Stimulated activated CD4-positive, alpha-beta T cell treated with anti-CD3 and anti-CD28 coated beads, Interleukin-15, amount 100 ng/mL, for 48 hours (primary cell): ENCODE results near the gene C11orf42.

Experiments used
- DNase-seq, 2 donors: peaks; one replicate each; pipeline ENCODE4 v3.0.0-alpha.2; 2020; ENCODE audit warnings: low read depth in 2 of 2

Gene C11orf42, protein sequence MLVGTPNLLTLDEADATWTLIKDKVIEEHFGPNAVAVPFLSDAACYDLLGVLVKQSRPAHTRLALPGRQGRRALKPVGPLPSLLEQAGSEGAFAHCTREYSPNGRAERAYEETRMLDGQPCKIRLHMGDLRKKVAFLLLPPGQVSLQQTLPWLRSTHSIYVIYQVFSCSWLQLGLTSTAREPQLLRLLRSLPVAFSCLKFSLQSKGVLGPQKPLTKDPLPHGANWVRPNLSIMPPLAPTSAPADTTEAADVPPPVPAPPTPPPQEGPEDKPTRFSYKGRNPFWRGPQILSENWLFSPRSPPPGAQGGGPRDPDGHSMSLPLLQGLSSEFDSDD

DNA sequence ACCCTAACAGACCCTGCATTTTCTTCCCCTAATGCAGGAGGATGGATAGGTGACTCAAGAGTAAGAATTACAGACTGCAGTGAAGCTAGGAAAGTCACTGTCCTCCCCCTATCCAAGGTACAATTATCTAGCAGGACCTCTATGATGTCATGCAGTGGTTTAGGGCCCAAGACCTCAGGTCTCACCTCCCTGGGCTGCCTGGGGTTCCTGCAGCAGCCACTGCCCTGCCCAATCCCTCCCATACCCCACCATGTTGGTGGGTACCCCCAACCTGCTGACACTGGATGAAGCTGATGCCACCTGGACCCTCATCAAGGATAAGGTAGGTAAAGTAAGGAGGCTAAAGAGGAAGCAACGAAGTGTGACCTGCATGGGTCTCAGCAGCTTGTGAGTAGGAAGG is at the start of gene C11orf42:
Gene C11orf42, plus strand, starts transcription at position 192 of the 400 bp plus-strand sequence. Its CDS starts 59 bp downstream, at position 251.
- no peak for DNase-seq

DNA sequence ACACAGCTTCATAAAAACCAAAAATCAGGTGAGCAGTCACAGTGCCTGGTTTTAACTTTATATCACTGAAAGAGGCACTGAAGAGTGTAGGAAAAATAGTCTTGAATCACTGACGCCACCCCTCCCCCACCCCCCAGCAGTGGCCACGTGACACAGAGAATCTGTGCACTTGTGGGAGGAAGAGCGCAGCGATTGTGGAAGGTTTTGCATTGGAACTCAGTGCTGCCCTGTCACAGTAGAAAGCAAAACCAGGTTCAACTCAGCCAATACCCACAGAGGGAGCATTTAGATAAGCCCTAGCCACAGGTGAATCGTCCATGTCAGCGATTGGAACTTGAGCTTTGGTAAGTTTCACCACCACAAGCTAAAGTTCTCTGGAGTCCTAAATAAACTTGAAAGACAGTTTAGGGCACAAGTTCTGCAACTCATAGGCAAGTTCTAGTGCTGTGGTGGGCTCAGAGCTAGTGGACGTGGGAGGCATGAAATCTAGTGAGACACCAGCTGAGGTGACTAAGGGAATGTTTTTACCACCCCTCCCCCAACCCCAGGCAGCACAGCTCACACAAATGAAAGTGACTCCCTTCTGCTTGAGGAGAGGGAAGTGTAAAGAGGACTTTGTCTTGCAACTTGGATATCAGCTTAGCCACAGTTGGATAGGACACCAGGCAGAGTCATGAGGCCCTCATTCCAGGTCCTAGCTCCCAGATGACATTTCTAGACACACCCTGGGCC is 48.6 kb upstream of the C11orf42 start:
- DNase-seq: no peak

DNA sequence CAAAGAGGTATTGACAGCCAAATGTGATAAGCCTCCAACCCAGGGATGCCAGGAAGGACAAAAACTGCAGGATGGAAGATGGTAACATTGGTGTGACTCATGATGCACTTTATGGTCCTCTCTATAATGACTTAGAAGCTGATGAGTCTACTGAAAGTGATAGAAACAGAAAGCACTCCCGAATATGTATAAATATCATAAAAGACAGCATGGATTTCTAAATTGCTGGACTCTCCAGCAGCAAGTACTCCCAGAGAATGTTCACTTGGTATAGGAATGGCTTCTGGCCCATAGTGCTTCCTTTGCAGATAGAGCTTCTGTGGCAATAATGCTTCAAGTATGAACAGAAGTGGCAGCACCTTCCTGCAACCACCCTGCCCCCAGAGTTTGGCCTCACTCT is 35.1 kb upstream of the C11orf42 start, which contains the start of gene OR52B2:
Gene OR52B2, minus strand, starts transcription at position 101 of the 400 bp plus-strand sequence. Its CDS starts 0 bp downstream, at position 101.
- no peak for DNase-seq

DNA sequence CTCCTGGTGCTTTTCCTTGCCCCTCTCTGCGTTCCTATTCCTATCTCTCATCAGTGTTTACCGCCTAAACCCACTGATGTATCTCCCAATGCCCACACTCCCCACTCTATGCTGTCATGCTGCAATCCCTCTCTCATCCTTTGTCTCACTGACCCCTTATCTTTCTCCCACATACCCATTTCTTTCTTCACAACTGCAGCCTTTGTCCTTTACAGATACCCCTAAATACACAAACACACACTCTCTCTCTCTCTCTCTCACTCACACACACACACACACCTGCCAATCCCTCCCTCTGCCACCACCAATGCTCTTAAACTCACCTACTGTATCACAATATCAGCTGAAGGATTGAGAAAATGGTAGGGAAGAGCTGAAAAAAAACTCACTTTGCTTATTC is 29.9 kb upstream of the C11orf42 start:
- no peak for DNase-seq

DNA sequence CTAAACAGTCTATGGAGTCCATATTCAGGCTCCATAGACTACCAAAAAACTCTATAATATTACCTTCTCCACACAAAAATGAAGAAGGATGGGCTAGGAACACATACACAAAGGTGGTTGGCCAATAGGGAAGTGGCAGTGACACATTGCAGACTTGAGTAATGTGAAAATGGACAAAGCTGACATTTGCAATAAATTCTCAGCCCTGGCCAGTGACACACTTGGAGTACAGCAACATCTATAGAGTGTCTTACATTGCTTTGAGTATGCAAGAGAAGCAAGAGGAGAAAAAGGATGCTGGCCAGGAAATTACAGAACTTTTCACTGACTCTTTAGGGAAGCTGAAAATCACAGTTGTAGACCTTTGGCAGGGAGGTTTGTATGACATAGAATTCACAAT is 13.6 kb upstream of the C11orf42 start:
- no peak for DNase-seq

DNA sequence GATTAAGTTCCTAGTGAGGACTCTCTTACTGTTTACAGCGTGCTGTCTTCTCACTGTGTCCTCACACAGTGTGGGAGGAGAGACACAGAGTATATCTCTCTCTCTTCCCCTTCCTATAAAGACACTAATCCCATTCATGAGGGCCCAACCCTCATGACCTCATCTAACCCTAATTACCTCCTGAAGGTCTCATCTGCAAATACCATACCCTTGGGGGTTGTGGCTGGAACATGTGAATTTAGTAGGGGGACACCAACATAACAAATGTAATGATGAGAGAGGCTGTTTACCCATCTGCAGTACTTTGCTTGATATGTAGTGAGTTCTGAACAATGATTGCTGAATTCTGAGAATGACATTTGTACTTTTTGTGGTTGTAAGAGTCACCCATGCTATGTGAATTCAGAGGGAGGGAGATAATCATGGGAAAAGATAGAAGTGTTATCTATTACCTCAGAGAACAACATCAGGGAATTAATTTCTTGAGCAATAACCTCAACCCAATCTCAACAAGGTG is 11.2 kb upstream of the C11orf42 start:
- no peak for DNase-seq

DNA sequence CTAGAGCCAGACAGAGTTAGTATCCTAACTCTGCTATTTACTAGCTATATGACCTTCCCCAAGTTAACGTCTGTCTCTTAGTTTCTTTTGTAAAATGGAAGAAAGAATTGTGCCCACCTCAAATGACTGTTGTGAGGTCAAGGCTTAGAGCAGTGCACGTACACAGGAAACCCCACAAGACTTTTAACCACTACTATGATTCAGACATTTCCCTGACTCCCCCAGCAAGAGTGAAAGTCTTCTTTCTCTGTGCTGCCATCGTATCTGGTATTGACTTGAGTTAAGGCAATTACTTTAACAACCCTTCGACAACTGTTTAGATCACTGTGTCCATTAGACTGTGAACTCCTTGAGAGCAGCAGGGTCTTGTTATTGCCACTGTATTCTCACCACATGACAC is 9.0 kb upstream of the C11orf42 start:
- no peak for DNase-seq

DNA sequence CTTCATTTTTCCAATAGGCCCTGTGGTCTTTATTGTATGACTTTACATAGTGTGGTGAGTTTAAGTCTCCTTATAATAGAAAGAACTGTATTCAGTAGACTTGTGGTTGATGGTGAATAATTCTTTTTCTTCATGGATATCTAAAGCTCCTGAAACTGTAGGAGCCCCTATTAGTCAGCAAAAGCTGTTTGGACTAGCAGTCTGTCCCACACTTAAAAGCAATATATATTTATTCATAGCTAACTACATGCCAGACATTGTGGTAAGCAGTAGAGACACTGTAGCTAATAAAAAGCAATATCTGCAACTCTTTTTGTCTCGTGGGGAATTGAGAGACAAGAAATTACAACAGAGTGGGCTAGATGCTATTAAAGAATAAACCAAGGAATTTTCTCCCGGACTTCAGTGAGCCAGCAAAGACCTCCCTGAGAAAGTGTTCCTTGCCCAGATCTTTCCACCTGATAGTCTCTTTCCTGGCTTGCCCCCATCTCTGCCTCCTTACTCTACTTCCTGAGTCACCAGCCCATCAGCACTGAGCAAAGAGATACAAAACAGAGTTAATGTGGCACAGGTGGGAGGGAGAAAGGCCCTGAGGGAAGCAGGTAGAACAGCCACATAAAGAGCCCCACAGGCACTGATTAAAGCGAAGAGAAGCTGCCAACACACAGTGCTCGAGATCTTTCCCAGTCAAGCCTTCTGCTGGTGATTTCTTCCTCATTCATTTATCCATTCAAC is 7.7 kb upstream of the C11orf42 start:
- DNase-seq: no peak

DNA sequence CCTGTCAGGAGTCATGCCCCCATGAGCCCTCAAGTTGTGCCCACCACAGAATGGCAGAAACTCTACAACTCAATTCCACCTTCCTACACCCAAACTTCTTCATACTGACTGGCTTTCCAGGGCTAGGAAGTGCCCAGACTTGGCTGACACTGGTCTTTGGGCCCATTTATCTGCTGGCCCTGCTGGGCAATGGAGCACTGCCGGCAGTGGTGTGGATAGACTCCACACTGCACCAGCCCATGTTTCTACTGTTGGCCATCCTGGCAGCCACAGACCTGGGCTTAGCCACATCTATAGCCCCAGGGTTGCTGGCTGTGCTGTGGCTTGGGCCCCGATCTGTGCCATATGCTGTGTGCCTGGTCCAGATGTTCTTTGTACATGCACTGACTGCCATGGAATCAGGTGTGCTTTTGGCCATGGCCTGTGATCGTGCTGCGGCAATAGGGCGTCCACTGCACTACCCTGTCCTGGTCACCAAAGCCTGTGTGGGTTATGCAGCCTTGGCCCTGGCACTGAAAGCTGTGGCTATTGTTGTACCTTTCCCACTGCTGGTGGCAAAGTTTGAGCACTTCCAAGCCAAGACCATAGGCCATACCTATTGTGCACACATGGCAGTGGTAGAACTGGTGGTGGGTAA is 6.1 kb upstream of the C11orf42 start, which contains the start of gene OR52W1:
Gene OR52W1, plus strand, starts transcription at position 51 of the 637 bp plus-strand sequence. Its CDS starts 0 bp downstream, at position 51.
- DNase-seq: no peak

DNA sequence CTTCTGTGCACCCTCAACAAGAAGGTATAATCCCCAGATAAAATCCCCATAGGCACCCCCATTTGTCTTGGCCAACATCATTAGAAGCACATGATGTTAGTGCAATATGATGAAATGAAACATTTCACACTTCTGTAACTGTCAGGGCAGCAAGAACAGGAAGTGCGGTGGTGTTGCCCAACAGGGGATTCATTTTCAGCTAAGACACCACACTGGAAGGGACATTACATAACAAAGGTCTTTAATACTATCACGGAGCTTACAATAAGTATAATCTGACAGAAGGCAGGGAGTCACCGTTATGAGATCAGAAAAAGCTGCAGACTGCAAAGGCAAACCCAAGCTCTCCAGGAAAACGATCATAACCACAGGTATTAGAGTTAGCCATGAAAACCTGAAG is 4.4 kb upstream of the C11orf42 start:
- no peak for DNase-seq

DNA sequence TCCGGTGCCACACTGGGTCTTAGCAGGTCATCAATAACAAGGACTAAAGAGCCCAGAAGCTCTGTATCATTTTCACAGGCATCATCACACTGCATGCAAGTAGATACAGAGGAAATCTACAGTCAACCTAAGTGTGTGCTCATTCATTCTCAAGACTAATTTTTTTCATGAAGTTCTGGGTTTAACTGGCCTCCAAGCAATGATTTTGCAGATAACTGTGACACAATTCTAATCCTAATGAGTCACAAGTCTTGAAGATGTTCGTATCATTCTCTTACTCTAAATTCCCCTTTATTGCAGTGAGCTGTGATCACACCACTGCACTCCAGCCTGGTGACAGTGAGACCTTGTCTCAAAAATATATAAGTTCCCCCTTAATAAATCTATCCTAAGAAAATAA is 3.9 kb upstream of the C11orf42 start:
- DNase-seq: no peak

DNA sequence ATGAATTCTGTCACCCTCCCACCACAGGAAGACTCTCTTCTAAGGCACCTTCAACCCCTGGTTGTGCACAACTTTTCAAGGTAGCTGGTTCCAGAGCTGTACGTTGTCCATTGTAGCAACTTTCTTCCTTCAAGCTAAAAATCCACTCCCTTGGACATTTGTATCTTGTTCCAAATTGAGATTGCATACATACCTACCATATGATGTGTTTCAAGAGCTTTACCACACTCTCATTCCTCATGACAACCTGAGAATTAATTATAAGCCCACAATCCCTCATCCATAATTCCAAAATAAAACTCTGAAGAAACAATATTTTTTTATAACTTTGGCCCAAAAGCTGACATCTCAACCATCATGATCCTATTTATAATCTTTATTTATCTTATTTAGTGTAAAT is 3.3 kb upstream of the C11orf42 start:
- no peak for DNase-seq

DNA sequence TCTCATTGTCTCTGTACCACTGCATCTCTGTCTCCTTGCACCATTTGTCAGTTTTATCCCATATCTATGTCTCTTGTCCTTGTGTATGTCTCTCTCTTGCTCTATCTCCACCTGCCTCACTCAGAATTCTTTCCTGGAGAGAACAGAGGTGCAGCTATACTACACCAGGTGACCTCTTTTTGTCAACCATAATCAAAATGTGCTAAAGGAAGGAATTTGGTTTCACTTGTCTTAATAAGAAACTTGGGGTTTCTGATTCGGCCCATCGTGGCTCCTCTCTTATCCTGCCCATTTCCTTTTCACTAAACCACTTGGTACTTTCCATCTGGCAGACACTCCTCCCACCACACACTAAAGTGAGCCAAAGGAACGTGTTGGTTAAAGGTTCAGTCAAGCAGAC is 2.0 kb upstream of the C11orf42 start:
- no peak for DNase-seq

DNA sequence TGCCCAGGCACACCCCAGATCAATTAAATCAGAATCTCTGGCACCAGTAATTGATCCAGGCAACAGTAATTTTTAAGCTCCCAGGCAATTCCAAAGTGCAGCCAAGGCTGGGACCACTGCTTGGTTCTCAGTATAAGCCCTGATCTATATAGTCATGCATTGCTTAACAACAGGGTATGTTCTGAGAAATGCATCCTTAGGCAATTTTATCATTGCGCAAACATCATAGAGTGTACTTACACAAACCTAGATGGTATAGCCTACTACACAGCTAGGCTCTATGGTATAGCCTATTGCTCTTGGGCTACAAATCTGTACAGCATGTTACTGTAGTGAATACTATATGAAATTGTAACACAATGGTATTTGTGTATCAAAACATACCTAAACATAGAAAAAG is 651 bp upstream of the C11orf42 start:
- DNase-seq: no peak

DNA sequence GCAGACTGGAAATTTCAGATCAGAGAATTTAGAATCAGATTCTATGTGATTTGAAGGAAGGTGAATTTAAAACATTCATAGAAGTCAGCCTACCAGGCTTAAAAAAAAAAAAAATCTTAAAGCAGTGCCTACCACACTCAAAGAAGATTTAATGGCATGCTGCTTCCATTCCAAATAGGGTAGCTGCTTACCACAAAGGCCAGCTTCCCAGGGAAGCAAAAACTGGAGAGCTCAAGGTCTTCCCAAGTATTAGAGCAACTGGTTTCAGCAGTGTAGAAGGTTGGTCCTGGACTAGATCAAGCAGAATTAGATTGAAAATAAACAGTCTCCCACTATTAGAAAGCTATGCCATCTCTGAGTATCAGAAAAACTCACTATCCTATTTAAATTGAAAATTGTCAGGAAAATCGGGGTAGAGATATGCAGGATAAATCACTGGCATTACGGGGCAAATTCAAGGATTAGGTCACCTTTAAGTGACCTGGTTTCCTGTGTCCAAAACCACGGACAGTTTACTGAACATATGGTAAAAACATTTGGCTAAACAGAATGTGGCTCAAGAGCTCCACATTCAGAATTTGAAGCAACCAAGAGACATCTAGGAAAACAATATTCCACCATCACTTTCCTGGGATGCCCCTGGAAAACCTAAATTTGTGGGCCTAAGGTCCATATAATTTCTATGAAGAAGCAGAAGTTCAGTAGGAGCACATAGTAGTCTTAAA is 1.3 kb downstream of the C11orf42 start:
- no peak for DNase-seq

DNA sequence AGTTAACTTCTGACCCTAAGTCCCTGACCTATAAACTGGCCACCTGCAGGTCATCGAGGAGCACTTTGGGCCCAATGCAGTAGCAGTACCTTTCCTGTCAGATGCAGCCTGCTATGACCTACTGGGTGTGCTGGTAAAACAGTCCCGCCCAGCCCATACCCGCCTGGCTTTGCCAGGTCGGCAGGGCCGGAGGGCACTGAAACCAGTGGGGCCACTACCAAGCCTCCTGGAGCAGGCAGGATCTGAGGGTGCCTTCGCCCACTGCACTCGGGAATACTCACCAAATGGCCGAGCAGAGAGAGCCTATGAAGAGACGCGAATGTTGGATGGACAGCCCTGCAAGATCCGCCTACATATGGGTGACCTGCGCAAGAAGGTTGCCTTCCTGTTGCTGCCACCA is 4.4 kb downstream of the C11orf42 start:
- no peak for DNase-seq

DNA sequence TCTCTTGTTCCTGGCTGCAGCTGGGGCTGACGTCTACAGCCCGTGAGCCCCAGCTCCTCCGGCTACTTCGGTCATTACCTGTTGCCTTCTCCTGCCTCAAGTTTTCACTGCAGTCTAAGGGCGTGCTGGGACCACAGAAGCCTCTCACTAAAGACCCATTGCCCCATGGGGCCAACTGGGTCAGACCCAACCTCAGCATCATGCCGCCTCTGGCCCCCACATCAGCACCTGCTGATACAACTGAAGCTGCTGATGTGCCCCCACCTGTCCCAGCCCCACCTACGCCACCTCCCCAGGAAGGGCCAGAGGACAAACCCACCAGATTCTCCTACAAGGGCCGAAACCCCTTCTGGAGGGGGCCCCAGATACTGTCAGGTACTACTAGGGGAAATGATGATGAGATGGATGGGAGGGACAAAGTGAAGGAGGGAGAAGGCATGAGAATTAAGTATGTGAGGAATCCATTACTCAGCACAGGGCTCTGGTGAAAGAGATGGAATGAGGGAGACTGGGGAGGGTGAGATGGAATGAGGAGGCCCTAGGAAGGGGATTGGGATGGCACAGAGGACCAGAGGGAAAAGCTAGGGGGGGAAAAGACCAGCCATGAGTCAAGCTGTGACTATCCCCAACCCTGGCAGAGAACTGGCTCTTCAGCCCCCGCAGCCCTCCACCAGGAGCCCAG is 5.1 kb downstream of the C11orf42 start:
- DNase-seq: no peak

DNA sequence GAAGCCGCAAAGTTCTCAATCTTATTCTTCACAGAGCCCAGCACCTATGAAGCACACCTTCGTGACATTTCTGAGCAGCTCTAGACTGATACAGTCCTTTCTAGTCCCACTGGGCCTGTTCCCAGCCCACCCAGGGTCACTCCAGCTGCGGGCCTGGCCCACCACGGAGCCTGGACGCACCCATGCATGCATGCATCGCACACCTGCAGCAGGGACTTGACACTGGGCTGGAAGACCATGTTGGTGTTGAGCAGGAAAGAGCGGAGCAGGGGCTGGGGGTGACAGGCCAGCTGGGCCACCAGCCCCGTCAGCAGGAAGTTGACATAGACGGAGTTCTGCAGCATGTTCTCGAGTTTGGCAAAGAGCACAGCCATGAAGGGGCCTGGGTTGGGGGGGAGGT is 9.2 kb downstream of the C11orf42 start:
- DNase-seq: no peak

DNA sequence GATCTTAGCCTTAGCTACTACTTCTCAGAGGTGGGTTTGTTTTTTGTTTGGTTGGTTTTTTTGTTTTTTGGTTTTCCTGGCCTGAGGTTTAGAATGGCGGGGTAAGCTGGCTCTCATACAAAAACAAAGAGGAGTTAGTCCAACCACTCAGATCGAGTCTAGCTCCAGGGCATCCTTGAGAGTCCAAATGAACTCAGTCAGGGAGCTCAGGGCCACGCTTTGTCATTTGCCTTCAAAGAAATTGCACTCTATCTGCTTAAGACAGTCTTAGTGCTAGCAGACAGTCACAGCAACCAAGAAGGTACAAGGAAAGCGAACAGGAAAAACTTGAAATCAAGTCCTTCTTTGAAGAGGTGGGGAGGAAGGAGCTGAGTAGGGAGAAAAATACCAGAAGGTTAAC is 11.1 kb downstream of the C11orf42 start:
- no peak for DNase-seq

DNA sequence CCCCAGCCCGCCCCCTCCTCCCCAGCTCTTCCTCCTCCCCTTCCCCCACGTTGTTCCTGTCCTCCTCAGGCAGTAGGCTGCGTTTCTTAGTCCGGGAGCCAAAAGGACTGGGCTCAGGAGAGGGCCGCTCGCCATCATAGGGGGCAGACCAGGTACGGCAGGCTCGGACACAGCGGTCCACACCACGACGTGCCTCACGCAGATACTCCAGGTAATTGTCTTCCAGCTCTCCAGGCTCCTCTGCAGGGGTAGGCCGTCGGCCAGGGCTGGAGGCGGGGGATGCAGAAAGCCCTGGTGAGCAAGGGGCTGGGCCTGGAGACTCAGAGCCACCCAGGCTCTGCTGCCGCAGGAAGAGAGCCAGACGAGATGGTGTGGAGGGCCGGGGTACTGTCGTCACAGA is 12.4 kb downstream of the C11orf42 start:
- no peak for DNase-seq
